NT2/D1 (cell line): ENCODE measurements around the gene HILPDA.

Source experiments
- DNase-seq: peaks from one replicate; pipeline ENCODE4 v3.0.0-alpha.2; 2011; ENCODE audit warnings: low read depth, low spot score
- H3K27me3 ChIP-seq: 2 replicates; pipeline ENCODE4 v1.6.0; 2011; ENCODE audit warnings: mild to moderate bottlenecking; ENCODE audit not compliant: insufficient read length, insufficient read depth
- H3K36me3 ChIP-seq: 2 replicates; pipeline ENCODE4 v1.6.1; 2011; ENCODE audit warnings: mild to moderate bottlenecking, low read length, mixed read lengths; ENCODE audit not compliant: insufficient read depth, insufficient read length
- H3K4me1 ChIP-seq: 2 replicates; pipeline ENCODE4 v1.5.1; 2011; ENCODE audit not compliant: insufficient read depth, insufficient read length
- H3K4me3 ChIP-seq: 2 replicates; pipeline ENCODE4 v1.5.1; 2011; ENCODE audit warnings: low read depth; ENCODE audit not compliant: insufficient read length
- H3K9ac ChIP-seq: 2 replicates; pipeline ENCODE4 v1.6.0; 2011; ENCODE audit warnings: low read depth; ENCODE audit not compliant: insufficient read length
- H3K9me3 ChIP-seq: 2 replicates; pipeline ENCODE4 v1.5.1; 2011; ENCODE audit warnings: mild to moderate bottlenecking, low read length; ENCODE audit not compliant: insufficient read depth
- SUZ12 ChIP-seq: IDR thresholded peaks from 2 replicates; pipeline ENCODE4 v1.6.1; 2011; ENCODE audit not compliant: insufficient read length, insufficient read depth; ENCODE audit errors: extremely low read depth
- YY1 ChIP-seq: IDR thresholded peaks from 2 replicates; pipeline ENCODE4 v1.6.1; 2011; ENCODE audit not compliant: insufficient read length, insufficient read depth
- ZNF274 ChIP-seq: IDR thresholded peaks from 2 replicates; pipeline ENCODE4 v1.6.1; 2011; ENCODE audit warnings: mild to moderate bottlenecking, low read depth, low read length

HILPDA gene, protein sequence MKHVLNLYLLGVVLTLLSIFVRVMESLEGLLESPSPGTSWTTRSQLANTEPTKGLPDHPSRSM

DNA sequence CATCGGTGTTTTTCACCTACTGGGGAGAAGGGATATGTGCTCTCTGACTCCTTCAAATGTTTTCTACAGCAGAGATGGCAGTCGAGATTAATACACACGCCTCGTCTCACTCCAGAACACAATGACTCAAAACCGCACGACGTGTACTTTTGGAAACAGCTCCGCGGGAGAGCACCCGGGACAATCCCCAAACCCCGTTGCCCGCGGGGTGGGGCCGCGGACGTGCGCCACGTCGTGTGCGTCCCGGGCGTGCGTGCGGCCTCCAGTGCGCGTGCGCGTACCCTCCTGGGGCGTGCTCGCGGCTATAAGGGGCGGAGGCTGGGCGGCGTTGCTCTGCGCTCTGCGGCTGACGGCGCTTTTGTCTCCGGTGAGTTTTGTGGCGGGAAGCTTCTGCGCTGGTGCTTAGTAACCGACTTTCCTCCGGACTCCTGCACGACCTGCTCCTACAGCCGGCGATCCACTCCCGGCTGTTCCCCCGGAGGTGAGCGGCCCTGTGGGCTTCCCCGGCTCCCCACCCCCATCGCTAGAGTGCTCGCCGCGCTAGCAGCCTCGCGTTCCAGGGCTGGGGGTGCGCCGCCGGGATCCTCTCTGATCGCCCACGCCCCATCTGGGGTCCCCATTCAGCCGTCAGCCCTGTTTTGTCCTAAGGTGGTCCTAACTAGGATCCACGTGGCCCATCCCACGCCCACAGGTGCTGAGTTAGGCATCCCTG is at the start of gene HILPDA:
HILPDA (plus strand) TSS at position 336 of the 712 bp plus-strand sequence. CDS start 1,391 bp downstream, outside the sequence.
- DNase-seq: peak; percentile 78
- Histone ChIP-seq H3K27me3 (no peaks in the 10 kb centered on the region), H3K36me3 (peaks cover 25% of the 10 kb centered on the region), H3K4me1 (no peaks in the 10 kb centered on the region), H3K4me3 (peak within 1 kb of the TSS; percentile 76), H3K9me3 (no peaks in the 10 kb centered on the region), H3K9ac (peak within 1 kb of the TSS; percentile 88)
- no peak for TF ChIP-seq YY1
- no peak for TF ChIP-seq SUZ12
- TF ChIP-seq ZNF274: no peak

DNA sequence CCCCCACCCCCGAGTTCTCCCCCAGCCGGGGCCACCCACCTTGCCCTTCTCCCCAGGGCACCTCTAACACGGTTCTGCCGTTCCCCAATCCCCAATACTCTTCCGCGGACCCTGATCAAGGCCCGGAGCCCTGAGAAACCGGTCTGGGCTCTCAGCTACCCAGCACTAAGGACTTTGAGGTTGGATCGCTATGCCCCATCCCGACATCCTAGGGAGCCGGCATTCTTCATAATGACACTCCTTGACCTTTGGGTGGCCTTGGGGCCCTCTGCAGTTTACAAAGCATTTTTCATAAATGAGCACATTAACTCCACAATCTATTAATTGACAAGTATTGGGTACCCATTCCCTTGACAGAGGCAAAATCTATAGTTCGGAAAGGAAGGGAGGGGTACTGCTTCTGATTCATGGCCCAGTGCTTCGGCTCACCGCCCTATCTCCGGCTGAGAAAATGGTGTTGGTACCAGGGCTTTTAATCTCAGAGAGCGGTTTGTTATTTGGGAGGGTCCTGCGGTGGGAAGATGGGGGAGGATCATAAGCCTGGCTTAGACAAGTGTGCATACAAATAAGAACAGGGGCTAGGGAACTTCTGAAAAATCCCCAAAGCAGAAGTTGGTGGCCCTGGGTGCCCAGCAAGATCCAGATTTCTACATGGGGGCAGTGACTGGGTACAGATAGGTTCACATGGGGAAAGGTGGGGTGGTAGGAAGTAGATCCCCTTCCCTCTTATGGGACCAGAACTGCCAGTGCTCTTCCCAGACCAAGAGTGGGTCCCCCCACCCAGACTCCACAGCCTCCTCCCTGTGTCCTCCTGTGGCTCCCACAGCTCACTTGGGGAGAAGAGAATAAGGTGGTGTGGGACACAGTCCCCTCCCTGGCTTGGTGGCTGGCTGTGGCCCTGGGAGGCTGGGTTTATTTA is 49.1 kb upstream of the HILPDA start:
- no peak overlapping the region for H3K9ac ChIP-seq
- DNase-seq: no peak
- no peak overlapping the region for H3K4me3 ChIP-seq
- H3K27me3 ChIP-seq: peaks cover 58% of the 10 kb centered on the region
- H3K9me3 ChIP-seq: no peaks in the 10 kb centered on the region
- peaks cover 18% of the 10 kb centered on the region for H3K4me1 ChIP-seq
- TF ChIP-seq YY1: no peak
- no peak for TF ChIP-seq ZNF274
- TF ChIP-seq SUZ12: no peak
- peaks cover 19% of the 10 kb centered on the region for H3K36me3 ChIP-seq

DNA sequence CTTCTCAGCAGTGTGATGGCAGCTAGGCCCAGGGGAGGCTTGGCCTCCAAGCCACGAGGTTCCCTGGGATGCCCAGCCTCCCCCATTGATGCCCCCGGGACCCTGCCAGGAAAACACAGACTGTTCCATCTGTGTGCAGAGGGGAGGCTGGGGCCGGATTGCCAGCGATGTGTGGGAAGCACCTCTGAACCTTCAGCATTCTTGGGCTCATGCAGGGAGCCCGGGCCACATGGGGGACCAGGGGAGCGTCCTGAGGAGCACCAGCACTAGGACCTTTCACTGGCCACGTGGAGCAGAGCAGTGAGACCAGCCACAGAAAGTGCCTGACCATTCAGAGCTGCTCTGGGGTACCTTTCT is 48.5 kb upstream of the HILPDA start:
- TF ChIP-seq SUZ12 (no peak), ZNF274 (no peak), YY1 (no peak)

DNA sequence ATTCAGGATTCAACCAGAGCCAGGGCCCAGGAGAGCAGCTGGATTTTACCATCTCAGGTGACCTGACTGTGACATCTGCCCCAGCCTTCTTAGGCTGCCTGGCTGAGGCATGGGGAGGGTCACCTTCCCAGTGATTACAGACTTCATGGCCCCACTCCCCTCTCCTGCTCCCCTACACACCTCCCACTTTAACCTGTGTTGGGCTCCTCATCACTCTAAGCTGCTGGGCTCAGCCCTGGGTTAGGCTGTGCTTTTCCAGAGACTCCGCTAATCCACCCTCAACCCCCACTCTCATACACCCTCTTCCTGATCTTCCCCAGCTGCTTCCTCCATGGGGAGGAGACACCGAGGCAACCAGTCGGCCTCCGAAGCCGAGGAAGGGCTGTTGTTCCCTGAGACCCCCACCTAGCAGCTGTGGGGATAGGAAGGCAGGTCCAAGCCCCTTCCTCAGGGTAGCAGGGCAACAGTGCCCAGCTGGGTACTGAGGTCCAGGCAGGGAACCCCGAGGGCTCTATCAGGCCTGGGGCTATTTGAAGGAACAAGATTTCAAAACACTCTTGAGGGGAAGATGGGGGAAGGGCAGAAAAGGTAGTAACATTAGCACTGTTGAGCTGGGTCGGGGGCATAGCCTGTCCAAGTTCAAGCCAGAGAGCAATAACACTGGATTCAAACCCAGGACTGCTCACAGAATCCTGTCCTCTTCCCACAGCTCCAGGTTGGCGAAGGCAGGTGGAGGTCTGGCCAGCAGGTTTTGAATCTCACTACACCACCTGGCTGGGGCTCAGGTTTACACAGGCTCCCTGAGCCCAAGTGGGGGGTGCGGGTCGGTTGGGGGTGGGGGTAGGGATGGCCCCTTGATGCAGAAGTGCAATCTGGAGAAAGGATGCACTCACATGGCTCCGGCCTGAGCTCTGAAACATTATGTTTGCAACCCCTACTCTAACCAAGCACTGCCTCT is 47.6 kb upstream of the HILPDA start:
- H3K4me1 ChIP-seq: peaks cover 18% of the 10 kb centered on the region
- peaks cover 63% of the 10 kb centered on the region for H3K27me3 ChIP-seq
- no peak overlapping the region for H3K4me3 ChIP-seq

More for the DNA sequence above, 48.5 kb upstream of the HILPDA start:
- Histone ChIP-seq H3K9ac (no peak overlapping the region), H3K4me1 (peaks cover 18% of the 10 kb centered on the region), H3K9me3 (no peaks in the 10 kb centered on the region), H3K27me3 (peaks cover 63% of the 10 kb centered on the region), H3K36me3 (peaks cover 15% of the 10 kb centered on the region), H3K4me3 (no peak overlapping the region)
- no peak for DNase-seq

DNA sequence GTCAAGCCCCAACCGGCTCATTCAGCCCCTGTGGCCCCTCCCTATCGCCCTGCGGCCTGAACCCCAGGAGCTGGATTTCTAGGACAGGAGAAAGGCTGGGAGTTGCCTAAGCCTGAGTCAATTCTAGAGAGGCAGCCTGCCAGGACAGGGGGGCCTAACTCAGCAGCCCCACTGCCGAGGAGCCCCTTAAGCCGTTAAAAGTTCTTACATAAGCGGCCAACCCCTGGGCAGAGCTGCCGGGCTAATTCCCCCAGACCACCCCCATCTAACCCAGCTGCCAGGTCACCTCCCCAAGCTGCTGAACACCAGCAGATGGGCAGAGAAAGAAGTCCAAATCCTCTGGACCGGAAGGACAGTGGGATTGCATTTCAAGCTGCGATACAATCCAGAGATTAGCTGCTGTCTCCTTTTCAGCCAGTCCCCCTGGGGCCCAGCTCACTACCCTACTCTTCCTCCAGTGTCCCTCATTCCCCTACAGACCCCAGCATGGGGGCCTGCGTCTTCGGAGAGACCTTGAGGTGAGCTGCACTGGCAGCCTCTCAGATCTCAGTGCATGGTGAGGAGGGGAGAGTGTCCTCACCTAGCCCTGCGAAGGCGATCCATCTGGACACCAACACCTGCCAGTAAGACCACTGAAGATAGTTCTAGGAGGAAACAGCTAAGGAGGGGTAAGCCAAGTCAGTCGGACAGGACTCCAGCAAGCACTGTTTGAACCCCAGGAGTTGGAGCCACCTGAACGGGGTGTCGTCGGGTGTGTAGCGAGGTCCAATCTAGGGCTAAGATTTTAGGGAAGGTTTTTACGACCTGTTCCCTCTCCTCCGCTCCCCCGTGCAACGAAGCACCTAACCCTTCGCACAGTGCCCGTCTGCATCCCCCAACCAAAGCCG is 46.7 kb upstream of the HILPDA start:
- TF ChIP-seq SUZ12 (peak; percentile 51), ZNF274 (no peak), YY1 (no peak)
- Histone ChIP-seq H3K36me3 (peaks cover 1% of the 10 kb centered on the region), H3K4me1 (peaks cover 15% of the 10 kb centered on the region), H3K9me3 (no peaks in the 10 kb centered on the region), H3K9ac (peak overlapping the region; percentile 67), H3K4me3 (peak overlapping the region; percentile 49), H3K27me3 (peaks cover 63% of the 10 kb centered on the region)
- no peak for DNase-seq

More for the DNA sequence above, 47.6 kb upstream of the HILPDA start:
- TF ChIP-seq ZNF274: no peak
- H3K36me3 ChIP-seq: peaks cover 9% of the 10 kb centered on the region
- no peak for DNase-seq
- no peaks in the 10 kb centered on the region for H3K9me3 ChIP-seq
- no peak overlapping the region for H3K9ac ChIP-seq
